Gastroesophageal sphincter (tissue), 3 donors: ENCODE measurements around the gene GSK3A.

ENCODE experiments used
- CTCF ChIP-seq, 4 experiments: fragments of 200-600 bp in 2 of 4; fragments of 450-650 bp in 2 of 4; sonication (generic) in 1 of 4; IDR thresholded peaks; one replicate each; pipeline ENCODE4 v1.5.1; 2017 to 2019; ENCODE audit warnings: antibody characterized with exemption in 4 of 4, mild to moderate bottlenecking in 2 of 4, moderate library complexity in 2 of 4
- POLR2A ChIP-seq, 2 donors: fragments of 450-650 bp; IDR thresholded peaks; one replicate each; pipeline ENCODE4 v1.6.1; 2017; ENCODE audit warnings: antibody characterized with exemption in 2 of 2, mild to moderate bottlenecking in 2 of 2, moderate library complexity in 1 of 2
- POLR2AphosphoS5 ChIP-seq: sonication (generic); formaldehyde crosslinking; IDR thresholded peaks from one replicate; pipeline ENCODE4 v1.6.1; 2017; ENCODE audit warnings: antibody characterized with exemption

- TF ChIP-seq CTCF (IDR thresholded peaks at IDR 0.05) (no peak), POLR2AphosphoS5 (no peak), POLR2A (IDR thresholded peaks at IDR 0.05) (no peak)
Measured at GRCh38 chr19:42230571-42230970, 11.8 kb downstream of the GSK3A start.
